H1 (cell line): ENCODE measurements around the gene ARSI. TPM values are rescaled to one million over a fixed set of nuclear protein-coding genes. Genes with fewer than 3 reads are reported as not detected.

ENCODE experiments used
- CTCF ChIA-PET: fragments of 300-600 bp; sonication (Branson Sonifier 250); formaldehyde crosslinking; loops from one replicate; lab custom pipeline; 2021; ENCODE audit not compliant: partially characterized antibody; lab: Charles Lee
- POLR2A ChIA-PET: fragments of 300-600 bp; sonication (Branson Sonifier 250); formaldehyde crosslinking; loops from one replicate; lab custom pipeline; 2021; ENCODE audit warnings: inconsistent platforms; ENCODE audit not compliant: partially characterized antibody; lab: Charles Lee
- DNase-seq, 2 experiments: peaks; one replicate each; pipeline versions ENCODE4 v3.0.0 to v3.0.0-alpha.2; 2010 to 2022; ENCODE audit warnings: low spot score in 2 of 2, low read depth in 1 of 2, mixed read lengths in 1 of 2
- FAIRE-seq: peaks from 2 replicates; lab custom pipeline; 2011; peaks lifted over from hg19 to GRCh38; lab: Jason Lieb, UNC
- H2AFZ ChIP-seq: 2 replicates; pipeline ENCODE4 v1.8.1; 2012; ENCODE audit warnings: low read length, inconsistent platforms
- H2AK5ac ChIP-seq: 2 replicates; pipeline ENCODE4 v1.6.1; 2013; ENCODE audit warnings: low read depth, low read length
- H2BK120ac ChIP-seq: replicated peaks from 2 replicates; pipeline ENCODE3; 2013; ENCODE audit warnings: low read depth, low read length, inconsistent platforms
- H2BK12ac ChIP-seq: 2 replicates; pipeline ENCODE4 v1.6.1; 2013; ENCODE audit warnings: low read depth, low read length
- H2BK15ac ChIP-seq: 2 replicates; pipeline ENCODE4 v1.6.1; 2013; ENCODE audit warnings: low read length
- H2BK20ac ChIP-seq: 2 replicates; pipeline ENCODE4 v1.6.1; 2013; ENCODE audit warnings: low read length
- H2BK5ac ChIP-seq: 2 replicates; pipeline ENCODE4 v1.6.1; 2013; ENCODE audit warnings: low read depth, low read length
- H3K14ac ChIP-seq: 2 replicates; pipeline ENCODE4 v1.6.1; 2013; ENCODE audit warnings: inconsistent platforms; ENCODE audit not compliant: insufficient read length
- H3K18ac ChIP-seq: 2 replicates; pipeline ENCODE4 v1.6.1; 2013; ENCODE audit warnings: low read length; ENCODE audit errors: extremely low read depth
- H3K23ac ChIP-seq: 2 replicates; pipeline ENCODE4 v1.6.1; 2013; ENCODE audit warnings: inconsistent platforms; ENCODE audit not compliant: insufficient read length
- H3K23me2 ChIP-seq: 2 replicates; pipeline ENCODE4 v1.6.1; 2013; ENCODE audit warnings: low read depth, low read length
- H3K27ac ChIP-seq: 2 replicates; pipeline ENCODE4 v1.6.1; 2011; ENCODE audit warnings: low read depth, low read length, inconsistent platforms
- H3K27me3 ChIP-seq, 4 experiments: replicated peaks in 1 of 4; 1 replicate in 1 of 4; 2 replicates in 3 of 4; pipeline versions ENCODE4 v1.6.1 to v1.8.1; 2011 to 2013; ENCODE audit warnings: low read length in 3 of 4, mild to moderate bottlenecking in 3 of 4, inconsistent platforms in 2 of 4, mixed read lengths in 2 of 4, moderate library complexity in 1 of 4; ENCODE audit not compliant: control insufficient read depth in 3 of 4, insufficient read depth in 3 of 4; ENCODE audit errors: extremely low read depth in 1 of 4
- H3K36me3 ChIP-seq, 4 experiments: 2 replicates each; pipeline versions ENCODE4 v1.6.1 to v1.8.1; 2011 to 2013; ENCODE audit warnings: mild to moderate bottlenecking in 4 of 4, low read length in 3 of 4, moderate library complexity in 2 of 4, control low read depth in 1 of 4, inconsistent platforms in 1 of 4; ENCODE audit not compliant: insufficient read depth in 4 of 4, control insufficient read depth in 2 of 4
- H3K4ac ChIP-seq: replicated peaks from 2 replicates; pipeline ENCODE3; 2013; ENCODE audit warnings: low read length, low read depth, mixed read lengths, inconsistent platforms; ENCODE audit not compliant: insufficient read length
- H3K4me1 ChIP-seq, 4 experiments: replicated peaks in 1 of 4; 1 replicate in 1 of 4; 2 replicates in 3 of 4; pipeline versions ENCODE4 v1.6.1 to v1.8.1; 2011 to 2013; ENCODE audit warnings: low read length in 3 of 4, inconsistent platforms in 2 of 4, mixed read lengths in 1 of 4; ENCODE audit not compliant: insufficient read depth in 4 of 4, control insufficient read depth in 3 of 4
- H3K4me2 ChIP-seq, 2 experiments: 2 replicates each; pipeline versions ENCODE4 v1.6.1 to v1.8.1; 2011 to 2013; ENCODE audit warnings: low read depth in 2 of 2, low read length in 2 of 2, control low read depth in 1 of 2, inconsistent platforms in 1 of 2, mild to moderate bottlenecking in 1 of 2; ENCODE audit not compliant: insufficient read depth in 1 of 2
- H3K4me3 ChIP-seq, 4 experiments: fragments of 200-600, 300-600 bp in 1 of 4; sonication (generic), shearing (Covaris generic), sonication (Bioruptor Twin) in 1 of 4; 2 replicates each; pipeline versions ENCODE4 v1.5.1 to v1.8.1; 2011 to 2016; ENCODE audit warnings: low read length in 4 of 4, low read depth in 3 of 4, control low read depth in 2 of 4, inconsistent platforms in 2 of 4, mild to moderate bottlenecking in 2 of 4, mixed read lengths in 1 of 4, moderate library complexity in 1 of 4; ENCODE audit not compliant: insufficient read depth in 2 of 4; ENCODE audit errors: extremely low read depth in 1 of 4
- H3K56ac ChIP-seq: replicated peaks from 2 replicates; pipeline ENCODE3; 2013; ENCODE audit warnings: low read depth, mild to moderate bottlenecking, mixed read lengths, low read length, inconsistent platforms; ENCODE audit not compliant: insufficient read length
- H3K79me1 ChIP-seq: 2 replicates; pipeline ENCODE4 v1.6.1; 2013; ENCODE audit warnings: low read depth, low read length, control low read depth
- H3K79me2 ChIP-seq, 2 experiments: 2 replicates each; pipeline versions ENCODE4 v1.6.1 to v1.8.1; 2012 to 2013; ENCODE audit warnings: low read length in 2 of 2, mild to moderate bottlenecking in 2 of 2, inconsistent platforms in 1 of 2; ENCODE audit not compliant: insufficient read depth in 2 of 2, control insufficient read depth in 1 of 2
- H3K9ac ChIP-seq, 4 experiments: replicated peaks in 1 of 4; 1 replicate in 1 of 4; 2 replicates in 3 of 4; pipeline versions ENCODE4 v1.6.1 to v1.8.1; 2011 to 2013; ENCODE audit warnings: low read depth in 3 of 4, low read length in 3 of 4, control low read depth in 2 of 4, mild to moderate bottlenecking in 2 of 4, moderate library complexity in 2 of 4, inconsistent platforms in 1 of 4; ENCODE audit errors: extremely low read depth in 1 of 4
- H3K9me3 ChIP-seq, 2 experiments: 2 replicates each; pipeline versions ENCODE4 v1.6.1 to v1.8.1; 2012 to 2013; ENCODE audit warnings: mild to moderate bottlenecking in 2 of 2, moderate library complexity in 2 of 2, control low read depth in 1 of 2, inconsistent platforms in 1 of 2, low read depth in 1 of 2, low read length in 1 of 2, mixed read lengths in 1 of 2; ENCODE audit not compliant: insufficient read depth in 2 of 2
- H4K20me1 ChIP-seq, 2 experiments: replicated peaks in 1 of 2; 2 replicates each; pipeline versions ENCODE3 to v1.8.1; 2011 to 2013; ENCODE audit warnings: inconsistent platforms in 2 of 2, low read length in 2 of 2, mild to moderate bottlenecking in 1 of 2; ENCODE audit not compliant: insufficient read depth in 2 of 2, control insufficient read depth in 1 of 2
- H4K5ac ChIP-seq: 2 replicates; pipeline ENCODE4 v1.6.1; 2013; ENCODE audit warnings: low read length, low read depth, mixed read lengths, inconsistent platforms; ENCODE audit not compliant: insufficient read length
- H4K8ac ChIP-seq: 2 replicates; pipeline ENCODE4 v1.8.0; 2013; ENCODE audit warnings: mild to moderate bottlenecking, moderate library complexity, low read length, inconsistent platforms; ENCODE audit not compliant: insufficient read depth; ENCODE audit errors: extremely low read depth
- H4K91ac ChIP-seq: replicated peaks from 2 replicates; pipeline ENCODE3; 2013; ENCODE audit warnings: low read length, mixed read lengths, inconsistent platforms; ENCODE audit not compliant: insufficient read length
- CHD1 ChIP-seq: IDR thresholded peaks from 2 replicates; pipeline ENCODE4 v1.6.1; 2012; ENCODE audit warnings: low read depth, low read length, improper control_type of control experiment
- CREB1 ChIP-seq: IDR thresholded peaks from 2 replicates; pipeline ENCODE4 v1.6.1; 2012; ENCODE audit warnings: inconsistent platforms
- EGR1 ChIP-seq: IDR thresholded peaks from 2 replicates; pipeline ENCODE4 v1.6.1; 2011; ENCODE audit warnings: low read depth, low read length, borderline replicate concordance
- JUND ChIP-seq: IDR thresholded peaks from 2 replicates; pipeline ENCODE4 v1.6.1; 2011; ENCODE audit warnings: mild to moderate bottlenecking, improper control_type of control experiment, low read length
- KDM5A ChIP-seq: fragments of 200-600 bp; IDR thresholded peaks from 2 replicates; pipeline ENCODE4 v1.7.1; 2012; ENCODE audit warnings: mild to moderate bottlenecking, low read length, inconsistent platforms, mixed read lengths
- POLR2A ChIP-seq, 2 experiments: IDR thresholded peaks; 1 replicate in 1 of 2; 2 replicates in 1 of 2; pipeline ENCODE4 v1.6.1; 2011; ENCODE audit warnings: low read depth in 2 of 2, low read length in 2 of 2, mild to moderate bottlenecking in 2 of 2; ENCODE audit errors: control extremely low read depth in 1 of 2
- POLR2AphosphoS5 ChIP-seq: IDR thresholded peaks from 2 replicates; pipeline ENCODE4 v1.6.1; 2011; ENCODE audit warnings: low read depth, low read length
- RBBP5 ChIP-seq: IDR thresholded peaks from 2 replicates; pipeline ENCODE4 v1.7.1; 2012; ENCODE audit warnings: low read depth, mild to moderate bottlenecking, inconsistent platforms, low read length, moderate library complexity, borderline replicate concordance
- SRF ChIP-seq: IDR thresholded peaks from 2 replicates; pipeline ENCODE4 v1.6.1; 2011; ENCODE audit warnings: mild to moderate bottlenecking, low read depth, low read length, moderate library complexity
- SUZ12 ChIP-seq: fragments of 200-600 bp; sonication (generic); IDR thresholded peaks from 2 replicates; pipeline ENCODE4 v1.6.1; 2012; ENCODE audit warnings: mild to moderate bottlenecking, inconsistent platforms, low read length, moderate library complexity, mixed read lengths
- USF2 ChIP-seq: IDR thresholded peaks from 2 replicates; pipeline ENCODE4 v1.6.1; 2011; ENCODE audit warnings: low read length, improper control_type of control experiment
- WGBS, 2 experiments: shearing (Covaris generic) in 1 of 2; methylation state at CpG; one replicate each; pipeline versions ENCODE4 v1.1.6 to v1.1.7; 2013 to 2015; ENCODE audit warnings: low lambda C conversion rate in 2 of 2, mixed read lengths in 2 of 2, inconsistent platforms in 1 of 2, low coverage in 1 of 2, missing lambda C conversion rate in 1 of 2; ENCODE audit not compliant: insufficient replicate concordance in 2 of 2, insufficient coverage in 1 of 2, insufficient read length in 1 of 2; ENCODE audit errors: extremely low coverage in 1 of 2, missing lambda C conversion rate in 1 of 2; 5-methylcytosine and 5-hydroxymethylcytosine counted together
- polyA plus RNA-seq, 7 experiments: library from polyadenylated mRNA; depleted of rRNA in 3 of 7; stranded (reverse) in 5 of 7; unstranded in 2 of 7; fragments of >200 nt in 5 of 7; fragments of 200-250 nt in 2 of 7; gene quantifications; 1 replicate in 5 of 7; 2 replicates in 1 of 7; 4 replicates in 1 of 7; pipeline versions ENCODE4 v1.2.1 to v1.2.3, GENCODE V29; 2011 to 2013; ENCODE audit warnings: missing spikeins in 2 of 7, mixed read lengths in 2 of 7
- total RNA-seq: library from RNA; stranded (reverse); fragmentation: NEBNext Ultra II Directional; extraction: Animal tissue kit (Norgen Biotek cat#: 25700); gene quantifications from 2 replicates; pipeline ENCODE4 v1.2.1, GENCODE V29; 2021

ARSI gene
- total and polyA plus RNA-seq, 2 of the 8 experiments (the other 6 are each of a cell fraction or from before 2014, with no cell fraction given) = 4.5 to 6.7 TPM

GRCh38 chr5:150339841-150340240 is 37.1 kb upstream of the ARSI start:
- H3K9ac ChIP-seq = no peak overlapping the region
- H3K4me1 ChIP-seq = peaks cover 0 to 1% (median 0%) of the 10 kb centered on the region in 4 experiments; a peak in 1 of 7 replicates
- no peak overlapping the region for H3K4me3 ChIP-seq
- POLR2A ChIA-PET = no interaction called here
- CTCF ChIA-PET = interaction anchor here (0.6 to 15.6 kb wide), 7 partner anchors 11 to 230 kb away, joined by 3 to 126 read pairs (median 4); no protein-coding TSS in a partner anchor
- no peak overlapping the region for H2BK20ac ChIP-seq
- H2AK5ac ChIP-seq = no peak overlapping the region
- no peak overlapping the region for H4K8ac ChIP-seq
- H2BK120ac ChIP-seq = no peak overlapping the region
- H3K36me3 ChIP-seq = no peaks in the 10 kb centered on the region
- H2BK5ac ChIP-seq = no peak overlapping the region
- H4K20me1 ChIP-seq = no peaks in the 10 kb centered on the region
- H2BK12ac ChIP-seq = no peak overlapping the region
- FAIRE-seq (no peak), DNase-seq (no peak)
- H3K27me3 ChIP-seq = no peaks in the 10 kb centered on the region
- H3K79me2 ChIP-seq = no peaks in the 10 kb centered on the region
- H4K5ac ChIP-seq = no peak overlapping the region
- no peaks in the 10 kb centered on the region for H3K9me3 ChIP-seq
- no peak overlapping the region for H3K4ac ChIP-seq
- H3K14ac ChIP-seq = no peak overlapping the region
- no peak overlapping the region for H4K91ac ChIP-seq
- no peak overlapping the region for H3K23ac ChIP-seq
- peaks cover 1% of the 10 kb centered on the region; the same call in 1 of the 2 replicates for H3K23me2 ChIP-seq
- no peak overlapping the region for H2BK15ac ChIP-seq
- no peak overlapping the region for H3K56ac ChIP-seq
- no peak overlapping the region for H2AFZ ChIP-seq
- H3K27ac ChIP-seq = no peak overlapping the region
- no peak overlapping the region for H3K18ac ChIP-seq
- H3K4me2 ChIP-seq = no peak overlapping the region
- 92% methylated on average over 4 of the region's 4 CpGs; no CpG with 5 or more reads in 1 of the 2 experiments for WGBS, 2 experiments
- no peaks in the 10 kb centered on the region for H3K79me1 ChIP-seq
- TF ChIP-seq KDM5A = no peak
- TF ChIP-seq CHD1 = no peak
- TF ChIP-seq RBBP5 = no peak
- TF ChIP-seq POLR2AphosphoS5 = no peak
- TF ChIP-seq JUND = no peak
- no peak for TF ChIP-seq CREB1
- TF ChIP-seq POLR2A (IDR thresholded peaks at IDR 0.05; ENCODE audit: control extremely low read depth in 1 of 2, low read depth in 2 of 2, low read length in 2 of 2) = no peak
- TF ChIP-seq USF2 = no peak
- TF ChIP-seq EGR1 = no peak
- no peak for TF ChIP-seq SUZ12
- no peak for TF ChIP-seq SRF
